Activated CD8-positive, alpha-beta T cell treated with anti-CD3 and anti-CD28 coated beads, Interleukin-2, amount 10 ng/mL, durations not matched to agents 7 days and 5 days (primary cell): ENCODE measurements around the gene GTF3A. TPM values are rescaled to one million over a fixed set of nuclear protein-coding genes. Genes with fewer than 3 reads are reported as not detected.

ENCODE experiments used
- ATAC-seq: fragments of 150-1000 bp; cut with Tn5 transposase; one replicate; pipeline ENCODE4 v1.10.0; 2021; ENCODE audit warnings: moderate library complexity
- CTCF ChIA-PET: fragments of 350-600 bp; sonication (Branson Sonifier 250); formaldehyde crosslinking; loops from one replicate; lab custom pipeline; 2021; ENCODE audit warnings: antibody characterized with exemption; lab: Charles Lee
- POLR2A ChIA-PET: fragments of 350-600 bp; sonication (Branson Sonifier 250); formaldehyde crosslinking; loops from one replicate; lab custom pipeline; 2021; ENCODE audit warnings: antibody characterized with exemption; lab: Charles Lee
- DNase-seq: peaks from one replicate; pipeline ENCODE4 v3.0.0-alpha.2; 2020
- H3K27ac Mint-ChIP-seq: one replicate; pipeline ENCODE4 v1.8.0; 2021; ENCODE audit warnings: mild to moderate bottlenecking, mixed read lengths
- H3K27me3 Mint-ChIP-seq: one replicate; pipeline ENCODE4 v1.8.0; 2021; ENCODE audit warnings: low read depth, mixed read lengths
- H3K36me3 Mint-ChIP-seq: one replicate; pipeline ENCODE4 v1.8.0; 2021; ENCODE audit warnings: low read depth, mixed read lengths
- H3K4me1 Mint-ChIP-seq: one replicate; pipeline ENCODE4 v1.8.0; 2021; ENCODE audit warnings: low read depth, mixed read lengths
- H3K4me3 Mint-ChIP-seq: one replicate; pipeline ENCODE4 v1.8.0; 2021; ENCODE audit warnings: mild to moderate bottlenecking, mixed read lengths
- H3K9me3 Mint-ChIP-seq: one replicate; pipeline ENCODE4 v1.8.0; 2022; ENCODE audit warnings: mixed read lengths; ENCODE audit not compliant: insufficient read depth
- total RNA-seq, 2 experiments: library from RNA; stranded (reverse); gene quantifications; one replicate each; pipeline ENCODE4 v1.2.3, GENCODE V29; 2021

The GTF3A gene
- total RNA-seq, 2 experiments from 2014 or later, result 227 to 233 TPM

DNA sequence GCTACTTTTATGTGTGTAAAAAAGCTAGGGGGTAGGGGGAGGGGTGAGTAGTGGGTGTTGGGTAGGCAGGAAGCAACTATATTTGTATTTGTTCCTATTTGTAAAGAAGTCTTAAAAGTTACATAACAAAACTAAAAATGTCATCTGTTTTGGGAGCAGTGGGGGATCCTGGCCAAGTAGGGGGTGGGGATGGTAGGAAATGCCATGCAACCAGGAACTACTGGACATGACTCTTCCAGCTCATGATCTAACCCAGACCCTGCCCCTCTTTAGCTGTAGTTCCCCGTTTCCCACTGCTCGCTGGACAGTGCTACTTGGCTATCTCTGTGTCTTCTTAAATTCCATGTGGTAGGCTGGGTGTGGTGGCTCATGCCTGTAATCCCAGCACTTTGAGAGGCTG is 3.2 kb downstream of the GTF3A start:
- ATAC-seq (no peak), DNase-seq (no peak)
- CTCF ChIA-PET, result interaction anchor here (0.6 to 5.5 kb wide), 7 partner anchors 17 to 66 kb away, joined by 3 to 36 read pairs (median 10); partner anchors contain the start of gene MTIF3
- H3K4me1 Mint-ChIP-seq, result peaks cover 54% of the 10 kb centered on the region
- H3K27ac Mint-ChIP-seq, result peak overlapping the region; percentile 92
- peaks cover 59% of the 10 kb centered on the region for H3K36me3 Mint-ChIP-seq
- POLR2A ChIA-PET, result interaction anchor here (3.0 to 6.5 kb wide), 4 partner anchors 8 to 194 kb away, joined by 15 to 156 read pairs (median 37); partner anchors contain the start of genes LNX2, MTIF3 and POLR1D
- no peaks in the 10 kb centered on the region for H3K9me3 Mint-ChIP-seq
- peak overlapping the region; percentile 84 for H3K4me3 Mint-ChIP-seq
- no peaks in the 10 kb centered on the region for H3K27me3 Mint-ChIP-seq

DNA sequence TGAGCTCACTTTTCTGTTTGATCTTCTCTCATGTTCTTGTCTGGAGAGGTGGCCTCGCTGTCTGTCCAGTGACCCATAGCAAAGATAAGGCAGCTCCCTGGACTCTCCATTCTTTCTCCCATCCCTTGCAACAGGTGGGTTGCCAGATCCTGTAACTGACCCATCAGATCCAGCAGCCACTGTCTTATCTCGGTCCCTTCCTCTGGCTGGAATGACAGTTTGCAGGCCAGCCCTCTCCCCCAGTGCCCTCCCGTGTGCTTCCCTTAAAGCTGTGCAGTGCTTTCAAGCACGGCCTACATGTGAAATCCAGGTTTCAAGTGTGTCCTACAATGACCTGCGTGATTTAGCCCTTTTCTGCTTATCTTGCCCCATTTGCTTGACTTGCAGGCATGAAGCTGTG is 3.7 kb downstream of the GTF3A start:
- Mint-ChIP-seq H3K27me3 (no peaks in the 10 kb centered on the region), H3K27ac (peak overlapping the region; percentile 63), H3K4me3 (peak overlapping the region; percentile 32), H3K36me3 (peaks cover 64% of the 10 kb centered on the region), H3K9me3 (no peaks in the 10 kb centered on the region), H3K4me1 (peaks cover 58% of the 10 kb centered on the region)
- ChIA-PET POLR2A (interaction anchor here (5.3 to 6.5 kb wide), 2 partner anchors 16 to 23 kb away, joined by 55 to 156 read pairs; partner anchors contain the start of gene MTIF3), CTCF (interaction anchor here (0.6 to 5.5 kb wide), 5 partner anchors 16 to 39 kb away, joined by 3 to 36 read pairs (median 6); partner anchors contain the start of gene MTIF3)
- no peak for DNase-seq
- ATAC-seq, result no peak

DNA sequence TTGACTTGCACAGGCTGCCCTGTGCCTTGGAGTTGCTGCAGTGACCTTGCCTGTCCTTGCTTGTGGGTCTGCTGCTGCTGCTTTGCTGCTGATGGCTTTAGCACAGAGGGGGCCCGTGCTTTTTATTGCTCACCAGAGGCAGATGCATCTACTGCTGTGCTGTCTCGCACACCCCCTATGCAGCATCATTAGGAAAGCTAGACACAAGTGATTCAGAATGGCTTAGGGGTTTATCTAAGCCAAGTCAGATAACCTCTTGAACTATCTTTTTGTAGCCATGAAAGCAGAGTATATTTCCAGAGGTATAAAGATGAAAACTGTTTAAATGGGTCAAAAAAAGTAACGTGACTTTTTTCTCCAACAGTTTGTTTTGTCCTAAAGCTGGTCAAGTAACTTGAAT is 7.8 kb downstream of the GTF3A start:
- Mint-ChIP-seq H3K4me3 (no peak overlapping the region), H3K27me3 (no peaks in the 10 kb centered on the region), H3K36me3 (peaks cover 76% of the 10 kb centered on the region), H3K9me3 (no peaks in the 10 kb centered on the region), H3K4me1 (peaks cover 43% of the 10 kb centered on the region), H3K27ac (peak overlapping the region; percentile 51)
- CTCF ChIA-PET, result no interaction called here
- DNase-seq (no peak), ATAC-seq (no peak)
- POLR2A ChIA-PET, result interaction anchor here (2.0 kb wide), 1 partner anchor 13 kb away, joined by 5 read pairs; no protein-coding TSS in a partner anchor

DNA sequence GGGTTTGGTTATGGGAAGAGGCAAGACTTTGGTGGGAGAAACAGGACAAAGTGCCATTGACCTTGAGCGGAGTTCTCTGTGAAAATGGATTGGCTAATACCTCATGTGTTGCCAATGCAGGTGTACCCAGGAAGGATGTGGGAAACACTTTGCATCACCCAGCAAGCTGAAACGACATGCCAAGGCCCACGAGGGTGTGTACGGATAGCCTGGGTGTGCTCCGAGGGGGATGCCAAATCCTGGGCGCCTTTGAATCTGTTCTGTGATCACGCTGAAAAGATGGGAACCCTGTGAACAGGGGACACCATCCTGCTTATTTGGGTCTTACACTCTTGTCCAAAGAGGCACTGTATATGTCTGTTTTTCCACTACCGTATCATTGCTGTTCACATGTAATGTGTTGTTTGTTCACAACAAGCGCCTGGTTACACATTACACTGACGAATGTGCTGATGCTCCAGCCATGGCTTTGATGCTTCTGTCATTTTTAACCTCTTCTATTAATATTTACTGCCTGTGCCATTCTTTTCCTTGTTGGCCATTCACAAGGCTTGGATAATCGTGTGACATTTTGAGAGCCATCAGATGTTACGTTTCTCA is 8.3 kb downstream of the GTF3A start:
- H3K36me3 Mint-ChIP-seq, result peaks cover 74% of the 10 kb centered on the region
- ChIA-PET POLR2A (interaction anchor here (2.0 kb wide), 1 partner anchor 13 kb away, joined by 5 read pairs; no protein-coding TSS in a partner anchor), CTCF (no interaction called here)
- H3K4me3 Mint-ChIP-seq, result no peak overlapping the region
- no peaks in the 10 kb centered on the region for H3K9me3 Mint-ChIP-seq
- peak overlapping the region; percentile 30 for H3K27ac Mint-ChIP-seq
- H3K27me3 Mint-ChIP-seq, result no peaks in the 10 kb centered on the region
- ATAC-seq, result no peak
- H3K4me1 Mint-ChIP-seq, result peaks cover 39% of the 10 kb centered on the region
- no peak for DNase-seq

DNA sequence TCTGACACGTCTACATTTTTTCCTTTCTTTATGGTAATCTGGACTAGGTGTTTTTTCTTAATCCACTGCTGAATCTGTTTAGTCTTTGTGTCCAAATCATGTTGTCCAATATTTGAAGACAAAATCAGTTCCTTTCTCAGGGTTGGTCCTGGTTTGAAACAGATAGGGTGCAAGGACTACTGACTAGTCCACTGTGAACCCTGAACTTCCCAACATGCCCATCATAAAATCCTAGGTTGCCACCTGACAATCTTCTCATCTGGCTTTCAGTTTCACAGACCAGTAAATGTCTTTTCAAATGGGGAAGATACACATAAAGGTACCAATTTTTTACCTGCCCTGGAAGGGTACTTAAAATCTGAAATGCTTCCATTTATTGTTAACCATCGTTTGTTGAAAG is 12.7 kb downstream of the GTF3A start:
- no peaks in the 10 kb centered on the region for H3K9me3 Mint-ChIP-seq
- H3K27me3 Mint-ChIP-seq, result no peaks in the 10 kb centered on the region
- POLR2A ChIA-PET, result no interaction called here
- no peak overlapping the region for H3K27ac Mint-ChIP-seq
- DNase-seq (no peak), ATAC-seq (no peak)
- CTCF ChIA-PET, result no interaction called here
- H3K36me3 Mint-ChIP-seq, result peaks cover 78% of the 10 kb centered on the region
- no peak overlapping the region for H3K4me3 Mint-ChIP-seq
- H3K4me1 Mint-ChIP-seq, result peaks cover 41% of the 10 kb centered on the region

DNA sequence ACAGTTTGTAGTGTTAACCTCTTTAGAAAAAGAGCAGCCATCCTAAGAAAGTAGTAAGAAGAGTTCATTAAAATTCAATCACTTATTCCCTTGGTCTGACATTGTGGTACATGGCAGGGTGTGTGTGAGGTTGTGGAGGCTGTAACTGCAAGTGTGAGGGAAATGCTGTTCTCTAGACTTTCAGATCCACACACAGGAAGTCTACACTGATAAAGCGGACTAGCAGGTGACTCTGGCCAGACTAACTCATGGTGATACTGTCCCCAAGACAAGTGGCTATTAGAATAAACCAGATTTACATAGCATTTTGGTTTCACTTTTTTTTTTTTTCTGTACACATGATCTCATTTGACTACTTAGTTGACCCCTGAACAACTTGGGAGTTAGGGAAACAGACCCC is 16.0 kb downstream of the GTF3A start:
- no peak overlapping the region for H3K4me3 Mint-ChIP-seq
- ChIA-PET POLR2A (interaction anchor here (1.0 kb wide), 1 partner anchor 11 kb away, joined by 3 read pairs; no protein-coding TSS in a partner anchor), CTCF (interaction anchor here (1.7 kb wide), 1 partner anchor 15 kb away, joined by 7 read pairs; no protein-coding TSS in a partner anchor)
- H3K4me1 Mint-ChIP-seq, result peaks cover 48% of the 10 kb centered on the region
- peaks cover 61% of the 10 kb centered on the region for H3K36me3 Mint-ChIP-seq
- ATAC-seq (no peak), DNase-seq (no peak)
- no peaks in the 10 kb centered on the region for H3K27me3 Mint-ChIP-seq
- H3K9me3 Mint-ChIP-seq, result no peaks in the 10 kb centered on the region
- H3K27ac Mint-ChIP-seq, result no peak overlapping the region

DNA sequence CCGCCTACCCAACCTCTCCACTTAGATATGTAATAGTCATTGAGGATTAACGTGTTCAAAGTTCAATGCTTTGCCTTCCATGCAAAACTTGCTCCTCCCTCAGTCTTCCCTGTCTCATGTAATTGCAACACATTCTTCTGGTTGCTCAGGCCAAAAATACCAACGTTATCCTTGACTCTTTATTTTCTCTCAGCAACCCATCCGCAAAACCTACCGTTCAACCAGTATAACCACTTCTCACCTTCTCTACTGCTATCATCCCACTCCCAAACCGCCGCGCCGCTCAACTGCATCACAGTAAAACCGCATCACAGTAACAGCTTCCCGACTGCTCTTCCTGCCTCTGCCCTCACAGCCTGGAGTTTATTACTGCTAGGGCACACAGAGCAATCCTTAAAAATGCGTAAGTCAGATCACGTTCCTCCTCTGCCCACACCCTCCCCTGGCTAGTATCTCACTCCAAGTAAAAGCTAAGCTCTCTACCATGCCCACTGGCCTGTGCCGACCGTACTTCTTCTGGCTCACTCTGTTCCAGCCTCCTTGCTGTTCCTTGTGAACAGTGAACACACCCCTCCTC is 17.7 kb downstream of the GTF3A start:
- H3K9me3 Mint-ChIP-seq, result no peaks in the 10 kb centered on the region
- H3K27me3 Mint-ChIP-seq, result no peaks in the 10 kb centered on the region
- peaks cover 49% of the 10 kb centered on the region for H3K36me3 Mint-ChIP-seq
- POLR2A ChIA-PET, result interaction anchor here (4.8 kb wide), 1 partner anchor 16 kb away, joined by 55 read pairs; the partner anchor contains the start of gene GTF3A
- CTCF ChIA-PET, result interaction anchor here (1.1 to 1.2 kb wide), 4 partner anchors 10 to 384 kb away, joined by 3 to 5 read pairs (median 4); no protein-coding TSS in a partner anchor
- peak overlapping the region; percentile 36 for H3K4me3 Mint-ChIP-seq
- ATAC-seq, result peak; percentile 49
- DNase-seq, result no peak
- peak overlapping the region; percentile 68 for H3K27ac Mint-ChIP-seq
- H3K4me1 Mint-ChIP-seq, result peaks cover 61% of the 10 kb centered on the region

DNA sequence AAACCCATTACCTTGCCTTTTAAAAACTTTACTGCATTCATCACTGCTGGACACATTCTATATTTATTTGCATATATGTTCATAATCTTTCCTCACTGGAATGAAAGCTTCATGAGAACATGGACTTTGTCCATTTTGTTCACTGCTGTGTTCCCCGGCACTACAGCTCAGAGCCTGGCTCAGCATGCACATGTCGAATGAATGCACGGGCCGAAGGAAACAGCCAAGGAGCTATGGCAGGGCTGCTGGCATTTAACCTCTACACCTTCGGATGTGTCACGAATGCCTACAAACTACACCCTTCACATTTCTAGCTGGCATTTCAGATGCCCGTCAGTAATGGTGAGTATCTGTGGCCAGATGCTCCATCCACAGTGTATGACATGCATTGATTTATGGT is 18.4 kb downstream of the GTF3A start:
- no peaks in the 10 kb centered on the region for H3K27me3 Mint-ChIP-seq
- DNase-seq (no peak), ATAC-seq (no peak)
- H3K4me3 Mint-ChIP-seq, result no peak overlapping the region
- peaks cover 65% of the 10 kb centered on the region for H3K4me1 Mint-ChIP-seq
- H3K27ac Mint-ChIP-seq, result peak overlapping the region; percentile 68
- peaks cover 46% of the 10 kb centered on the region for H3K36me3 Mint-ChIP-seq
- ChIA-PET POLR2A (interaction anchor here (4.8 kb wide), 1 partner anchor 17 kb away, joined by 55 read pairs; the partner anchor contains the start of gene GTF3A), CTCF (interaction anchor here (0.6 to 3.0 kb wide), 6 partner anchors 9 to 383 kb away, joined by 3 to 27 read pairs (median 4); no protein-coding TSS in a partner anchor)
- H3K9me3 Mint-ChIP-seq, result no peaks in the 10 kb centered on the region

DNA sequence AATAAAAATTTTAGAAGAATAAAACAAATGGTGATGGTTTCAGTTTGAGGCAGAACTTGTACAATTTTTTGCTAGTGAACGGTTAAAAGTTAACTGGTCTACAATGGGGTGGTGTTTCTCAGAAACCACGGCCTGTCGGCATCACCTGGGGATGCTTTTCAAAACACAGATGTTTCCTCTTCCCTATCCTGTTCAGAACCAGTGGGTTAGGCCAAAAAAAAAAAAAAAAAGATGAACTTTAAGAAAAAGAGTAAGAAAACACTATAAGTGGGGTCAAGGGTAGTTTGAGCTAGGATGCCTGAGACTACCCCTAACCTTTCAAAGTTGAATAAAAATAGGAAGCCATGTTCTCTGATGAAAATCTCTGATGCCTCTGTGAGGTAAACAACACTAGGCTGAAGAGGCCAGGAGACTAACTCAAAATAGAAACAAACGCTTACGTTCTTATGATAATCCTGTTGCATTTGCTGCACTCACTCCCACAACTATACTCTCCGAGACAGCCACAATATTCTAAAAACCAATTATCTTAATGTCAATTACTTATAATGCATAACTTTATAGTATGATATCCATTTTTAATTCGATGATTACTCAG is 22.7 kb downstream of the GTF3A start:
- Mint-ChIP-seq H3K27ac (peak overlapping the region; percentile 92), H3K4me1 (peaks cover 63% of the 10 kb centered on the region), H3K27me3 (no peaks in the 10 kb centered on the region), H3K36me3 (peaks cover 15% of the 10 kb centered on the region), H3K4me3 (peak overlapping the region; percentile 54), H3K9me3 (no peaks in the 10 kb centered on the region)
- DNase-seq (no peak), ATAC-seq (no peak)
- ChIA-PET POLR2A (interaction anchor here (10.0 kb wide), 1 partner anchor 20 kb away, joined by 156 read pairs; the partner anchor contains the start of gene GTF3A), CTCF (interaction anchor here (1.6 to 4.0 kb wide), 2 partner anchors 21 to 85 kb away, joined by 4 to 36 read pairs; partner anchors contain the start of gene GTF3A)

DNA sequence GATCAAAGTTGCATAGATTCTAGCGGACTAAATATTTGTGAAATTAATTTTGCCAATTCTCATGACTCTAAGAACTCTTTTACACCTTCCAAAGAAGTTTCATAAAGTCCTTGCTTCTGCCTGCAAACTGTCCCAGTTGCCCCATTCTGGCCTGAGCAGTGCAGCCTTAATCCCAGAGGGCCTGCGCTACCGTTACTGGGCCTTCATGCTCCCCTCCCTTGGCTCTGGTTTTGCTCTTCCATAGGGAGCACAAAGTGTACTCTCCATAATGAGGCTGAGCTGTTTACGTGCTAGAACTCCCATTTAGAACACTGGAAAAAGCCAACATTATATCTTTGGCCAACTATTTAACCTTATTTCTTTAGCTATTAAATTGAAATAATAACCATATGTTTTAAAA is 23.9 kb downstream of the GTF3A start:
- DNase-seq (no peak), ATAC-seq (no peak)
- H3K27ac Mint-ChIP-seq, result peak overlapping the region; percentile 35
- POLR2A ChIA-PET, result interaction anchor here (10.0 kb wide), 1 partner anchor 21 kb away, joined by 156 read pairs; the partner anchor contains the start of gene GTF3A
- H3K4me1 Mint-ChIP-seq, result peaks cover 56% of the 10 kb centered on the region
- CTCF ChIA-PET, result interaction anchor here (4.0 kb wide), 1 partner anchor 22 kb away, joined by 36 read pairs; the partner anchor contains the start of gene GTF3A
- peaks cover 9% of the 10 kb centered on the region for H3K36me3 Mint-ChIP-seq
- no peaks in the 10 kb centered on the region for H3K9me3 Mint-ChIP-seq
- peak overlapping the region; percentile 91 for H3K4me3 Mint-ChIP-seq
- no peaks in the 10 kb centered on the region for H3K27me3 Mint-ChIP-seq

DNA sequence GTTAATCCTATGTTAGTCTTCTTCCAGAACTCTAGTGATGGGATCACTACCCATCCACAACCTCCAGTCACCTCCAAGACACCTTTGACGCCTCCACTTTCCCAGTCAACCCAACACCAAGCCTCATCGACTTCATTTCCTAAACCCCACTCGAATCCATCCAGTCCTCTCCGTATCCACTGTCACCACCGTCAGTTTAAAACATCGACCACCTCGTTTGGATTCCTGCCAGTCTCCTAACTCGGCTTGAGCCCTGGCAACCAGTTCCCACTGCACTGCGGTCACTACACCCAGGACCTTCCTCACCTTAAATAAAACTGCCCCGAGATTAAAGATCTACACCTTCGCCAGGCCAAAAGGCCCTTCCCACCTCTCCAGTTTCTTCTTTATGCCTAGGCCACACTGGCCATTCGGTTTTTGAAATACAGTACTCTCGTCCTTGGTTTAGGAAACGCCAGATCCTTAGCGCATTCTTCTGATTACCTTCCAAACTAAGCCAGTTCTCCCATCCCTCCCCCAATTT is 24.7 kb downstream of the GTF3A start:
- CTCF ChIA-PET, result interaction anchor here (2.5 to 4.0 kb wide), 2 partner anchors 23 to 172 kb away, joined by 9 to 36 read pairs; partner anchors contain the start of genes GTF3A, LNX2 and POLR1D
- DNase-seq, result no peak
- Mint-ChIP-seq H3K4me3 (peak overlapping the region; percentile 91), H3K27me3 (no peaks in the 10 kb centered on the region), H3K27ac (peak overlapping the region; percentile 93), H3K4me1 (peaks cover 56% of the 10 kb centered on the region), H3K36me3 (peaks cover 9% of the 10 kb centered on the region), H3K9me3 (no peaks in the 10 kb centered on the region)
- ATAC-seq, result no peak
- POLR2A ChIA-PET, result interaction anchor here (0.8 to 10.0 kb wide), 2 partner anchors 13 to 22 kb away, joined by 3 to 156 read pairs; partner anchors contain the start of gene GTF3A
